GM06990 (cell line): ENCODE measurements around the gene SNTB2.

Experiments used
- DNase-seq: peaks from one replicate; pipeline ENCODE4 v3.0.0-alpha.2; 2011; ENCODE audit not compliant: insufficient read length; ENCODE audit errors: extremely low read depth
- H3K27me3 ChIP-seq: replicated peaks from 2 replicates; pipeline ENCODE4 v1.6.0; 2011; ENCODE audit warnings: low read length; ENCODE audit not compliant: control insufficient read depth, insufficient read depth
- H3K36me3 ChIP-seq: 2 replicates; pipeline ENCODE4 v1.5.1; 2011; ENCODE audit warnings: low read length; ENCODE audit not compliant: control insufficient read depth, insufficient read depth
- H3K4me3 ChIP-seq: replicated peaks from 2 replicates; pipeline ENCODE4 v1.5.1; 2011; ENCODE audit warnings: low read depth, mild to moderate bottlenecking, control low read depth, low read length
- TF ChIP-seq, protein P1 (sequence below): IDR thresholded peaks from 2 replicates; pipeline ENCODE4 v1.5.1; 2011; ENCODE audit warnings: low read length, control low read depth, mild to moderate bottlenecking, inconsistent platforms; ENCODE audit not compliant: insufficient read depth, poor library complexity, severe bottlenecking

Gene SNTB2

DNA sequence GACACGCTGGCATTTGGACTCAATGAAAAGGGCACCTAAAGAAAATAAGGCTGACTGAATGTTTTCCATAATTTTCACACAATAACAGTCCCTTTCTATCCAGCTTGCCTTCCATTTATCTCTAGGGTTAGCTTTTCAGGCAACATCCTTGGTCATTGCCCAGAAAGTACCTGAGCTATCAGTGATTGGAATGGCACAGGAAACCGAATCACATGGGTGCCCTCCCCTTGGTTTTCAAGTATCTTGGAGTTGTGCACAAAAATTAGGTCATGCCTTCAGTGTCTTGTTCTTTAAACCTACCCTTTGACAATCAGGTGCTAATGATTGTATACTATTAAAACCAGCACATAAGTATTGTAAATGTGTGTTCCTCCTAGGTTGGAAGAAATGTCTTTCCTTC, 120.9 kb downstream of the SNTB2 start:
- Histone ChIP-seq H3K36me3 (no peaks in the 10 kb centered on the region), H3K27me3 (no peaks in the 10 kb centered on the region), H3K4me3 (no peak overlapping the region)
- DNase-seq = no peak
- TF ChIP-seq, protein P1, sequence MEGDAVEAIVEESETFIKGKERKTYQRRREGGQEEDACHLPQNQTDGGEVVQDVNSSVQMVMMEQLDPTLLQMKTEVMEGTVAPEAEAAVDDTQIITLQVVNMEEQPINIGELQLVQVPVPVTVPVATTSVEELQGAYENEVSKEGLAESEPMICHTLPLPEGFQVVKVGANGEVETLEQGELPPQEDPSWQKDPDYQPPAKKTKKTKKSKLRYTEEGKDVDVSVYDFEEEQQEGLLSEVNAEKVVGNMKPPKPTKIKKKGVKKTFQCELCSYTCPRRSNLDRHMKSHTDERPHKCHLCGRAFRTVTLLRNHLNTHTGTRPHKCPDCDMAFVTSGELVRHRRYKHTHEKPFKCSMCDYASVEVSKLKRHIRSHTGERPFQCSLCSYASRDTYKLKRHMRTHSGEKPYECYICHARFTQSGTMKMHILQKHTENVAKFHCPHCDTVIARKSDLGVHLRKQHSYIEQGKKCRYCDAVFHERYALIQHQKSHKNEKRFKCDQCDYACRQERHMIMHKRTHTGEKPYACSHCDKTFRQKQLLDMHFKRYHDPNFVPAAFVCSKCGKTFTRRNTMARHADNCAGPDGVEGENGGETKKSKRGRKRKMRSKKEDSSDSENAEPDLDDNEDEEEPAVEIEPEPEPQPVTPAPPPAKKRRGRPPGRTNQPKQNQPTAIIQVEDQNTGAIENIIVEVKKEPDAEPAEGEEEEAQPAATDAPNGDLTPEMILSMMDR = no peak

DNA sequence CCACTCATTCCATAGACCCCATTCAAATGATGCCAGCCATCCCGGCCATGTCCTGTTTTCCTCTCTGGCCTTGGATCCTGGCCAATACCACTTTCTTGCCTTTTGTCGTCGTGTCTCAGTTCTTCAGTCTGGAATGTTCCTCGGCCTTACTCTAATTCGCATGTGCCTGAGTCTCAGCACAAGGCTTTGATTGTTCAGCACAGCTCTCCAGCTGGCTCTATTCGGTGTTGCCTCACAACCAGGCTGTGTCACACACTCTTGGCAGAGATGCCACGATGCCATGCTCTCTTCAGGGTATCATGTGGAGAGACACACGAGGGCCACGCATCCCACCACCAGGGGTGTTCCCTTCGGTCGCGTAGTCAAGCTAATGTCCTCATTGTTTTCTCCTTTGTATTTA, 122.4 kb downstream of the SNTB2 start:
- H3K36me3 ChIP-seq = peaks cover under 1% of the 10 kb centered on the region; the same call in 1 of the 2 replicates
- H3K4me3 ChIP-seq = no peak overlapping the region
- no peak for DNase-seq
- TF ChIP-seq, protein P1 = no peak
- no peaks in the 10 kb centered on the region for H3K27me3 ChIP-seq

DNA sequence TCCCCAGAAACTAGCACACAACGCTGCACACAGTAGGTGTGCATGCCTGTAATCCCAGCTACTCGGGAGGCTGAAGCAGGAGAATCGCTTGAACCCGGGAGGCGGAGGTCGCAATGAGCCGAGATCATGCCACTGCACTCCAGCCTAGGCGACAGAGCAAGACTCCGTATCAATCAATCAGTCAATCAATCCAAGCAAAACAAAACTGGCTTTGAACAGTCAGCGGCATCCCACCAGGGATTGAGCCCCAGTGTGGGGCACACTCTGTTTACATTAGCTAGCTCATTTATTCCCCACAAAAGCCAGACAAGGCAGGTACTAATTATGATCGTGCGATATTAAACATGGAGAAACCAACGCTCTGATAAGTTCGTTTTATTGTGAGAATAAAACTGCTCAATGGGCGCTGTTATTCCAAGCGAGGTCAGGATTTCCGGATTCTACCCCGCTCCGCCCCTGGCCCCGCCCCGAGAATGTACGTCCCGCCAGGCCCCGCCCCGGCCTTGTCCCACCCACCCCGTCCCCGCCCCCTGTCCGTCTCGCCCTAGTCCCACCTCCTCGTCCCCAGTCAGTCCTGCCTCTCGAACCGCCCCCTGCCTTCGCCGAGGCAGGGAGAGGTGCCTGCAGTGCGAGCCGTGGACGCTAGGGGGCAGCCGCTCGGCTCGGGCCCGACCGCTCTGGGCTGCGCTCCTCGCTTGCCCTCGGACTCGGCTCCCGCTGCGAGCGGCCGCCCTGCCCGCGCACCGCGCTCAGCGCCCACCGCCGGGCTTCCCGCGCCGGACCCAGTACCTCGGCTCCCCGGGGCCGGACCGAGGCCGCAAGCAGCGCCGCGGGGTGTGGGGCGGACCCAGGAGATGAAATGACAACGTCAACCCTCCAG, 123.9 kb downstream of the SNTB2 start, which contains the start of gene VPS4A:
Gene VPS4A (plus strand): TSS at position 698 of the 880 bp plus-strand sequence. CDS start 162 bp downstream, at position 860.
- TF ChIP-seq, protein P1 = peak; percentile 83
- no peaks in the 10 kb centered on the region for H3K27me3 ChIP-seq
- peak; percentile 98 for DNase-seq
- H3K36me3 ChIP-seq = peaks cover 8% of the 10 kb centered on the region
- peak within 1 kb of the TSS; percentile 93 for H3K4me3 ChIP-seq

DNA sequence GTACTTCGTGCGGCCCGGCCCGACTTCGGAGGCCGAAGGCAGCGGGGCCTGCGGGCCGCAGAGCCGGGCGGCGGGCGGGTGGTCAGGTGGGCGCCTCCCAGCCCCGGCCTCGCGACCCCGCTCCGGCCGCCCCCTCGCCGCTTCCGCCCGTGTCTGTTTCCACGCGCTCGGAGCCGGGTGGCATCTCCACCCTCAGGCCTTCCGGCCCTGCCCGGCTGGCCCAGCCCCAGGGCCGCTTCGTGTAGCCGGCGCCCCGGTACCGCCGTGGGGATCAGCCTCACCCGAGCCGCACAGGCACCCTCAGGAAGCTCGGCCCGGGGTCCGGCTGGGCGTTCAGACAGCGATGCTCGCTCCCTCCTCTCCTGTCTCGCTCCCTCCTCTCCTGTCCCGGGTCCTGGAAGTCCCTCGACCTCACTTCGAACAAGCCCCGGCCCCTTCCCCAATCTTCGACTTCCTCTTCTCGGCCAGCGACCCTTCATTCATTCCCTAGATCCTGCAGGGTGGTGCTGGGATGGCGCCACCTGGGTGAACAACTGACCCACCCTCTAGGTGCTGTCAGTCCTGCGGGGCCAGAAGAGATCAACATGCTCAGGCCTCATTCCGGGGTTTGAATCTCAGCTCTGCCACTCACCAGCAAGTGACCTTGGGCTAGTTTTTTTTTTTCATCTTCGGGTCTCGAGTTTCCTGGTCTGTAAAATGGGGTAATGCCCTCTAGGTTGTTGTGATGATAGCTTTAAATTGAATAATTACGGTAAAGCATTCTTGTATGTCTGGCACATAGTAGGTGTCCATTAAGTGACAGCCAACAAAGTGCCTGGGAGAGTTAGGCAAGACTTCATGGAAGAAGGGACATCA, 124.8 kb downstream of the SNTB2 start:
- no peak for DNase-seq
- Histone ChIP-seq H3K27me3 (no peaks in the 10 kb centered on the region), H3K4me3 (peak overlapping the region; percentile 93), H3K36me3 (peaks cover 17% of the 10 kb centered on the region)
- TF ChIP-seq, protein P1 = peak; percentile 41

DNA sequence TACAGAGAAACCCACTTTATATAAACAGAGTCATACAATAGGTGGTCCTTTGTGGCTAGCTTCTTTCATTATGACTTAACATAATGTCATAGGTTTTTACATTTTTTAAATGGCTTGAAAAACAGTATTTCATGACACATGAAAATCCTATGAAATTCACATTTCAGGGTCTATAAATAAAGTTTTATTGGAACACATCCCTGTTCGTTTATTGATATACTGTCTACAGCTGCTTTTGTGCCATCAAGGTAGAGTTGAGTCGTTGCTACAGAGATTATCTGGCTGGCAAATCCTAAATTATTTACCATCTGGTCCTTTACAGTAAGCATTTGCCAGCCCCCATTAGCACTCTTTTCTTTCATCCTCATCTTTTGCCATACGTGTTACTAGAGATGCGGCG, 126.5 kb downstream of the SNTB2 start:
- Histone ChIP-seq H3K4me3 (no peak overlapping the region), H3K27me3 (no peaks in the 10 kb centered on the region), H3K36me3 (peaks cover 24% of the 10 kb centered on the region)
- no peak for DNase-seq
- TF ChIP-seq, protein P1 = no peak
